OCI-LY7 (cell line): ENCODE measurements around the gene HLF. TPM values are rescaled to one million over a fixed set of nuclear protein-coding genes. Genes with fewer than 3 reads are reported as not detected.

Source experiments
- Bru-seq: library from RNA; stranded (reverse); fragments of 400-500 nt; gene quantifications from one replicate; lab custom pipeline; 2021; lab: Mats Ljungman, UMichigan
- BruChase-seq, 2 experiments: library from RNA; stranded (reverse); fragments of 400-500 nt; gene quantifications; one replicate each; lab custom pipeline; 2021; lab: Mats Ljungman, UMichigan
- BruUV-seq: library from RNA; stranded (reverse); fragments of 400-500 nt; replicated peaks from 2 replicates; lab custom pipeline; 2021; lab: Mats Ljungman, UMichigan
- CTCF ChIA-PET: fragments of 300-600 bp; sonication (Branson Sonifier 250); formaldehyde crosslinking; loops from one replicate; lab custom pipeline; 2022; ENCODE audit warnings: antibody characterized with exemption; ENCODE audit not compliant: unreplicated experiment; lab: Charles Lee
- POLR2A ChIA-PET: fragments of 300-600 bp; sonication (Branson Sonifier 250); formaldehyde crosslinking; loops from one replicate; lab custom pipeline; 2022; ENCODE audit warnings: antibody characterized with exemption; lab: Charles Lee
- DNase-seq: peaks from one replicate; pipeline ENCODE4 v3.0.0-alpha.2; 2015; ENCODE audit warnings: low spot score
- H2AFZ ChIP-seq: fragments of 200-600 bp; sonication (generic), shearing (Covaris generic); 2 replicates; pipeline ENCODE4 v1.6.1; 2014; ENCODE audit warnings: mild to moderate bottlenecking, antibody characterized with exemption, low read length, moderate library complexity
- H3K27ac ChIP-seq: fragments of 200-600 bp; sonication (generic); 2 replicates; pipeline ENCODE4 v1.5.1; 2014; ENCODE audit warnings: mixed run types, low read depth, mild to moderate bottlenecking, moderate library complexity, low read length, inconsistent platforms; ENCODE audit not compliant: poor library complexity, severe bottlenecking
- H3K36me3 ChIP-seq: fragments of 200-600 bp; sonication (generic); 2 replicates; pipeline ENCODE4 v1.6.1; 2014; ENCODE audit warnings: mild to moderate bottlenecking, antibody characterized with exemption, low read length, moderate library complexity, mixed read lengths; ENCODE audit not compliant: insufficient read depth
- H3K4me1 ChIP-seq: fragments of 200-600 bp; sonication (generic); 2 replicates; pipeline ENCODE4 v1.5.1; 2014; ENCODE audit warnings: mild to moderate bottlenecking, low read length; ENCODE audit not compliant: insufficient read depth, poor library complexity, severe bottlenecking
- H3K4me2 ChIP-seq: fragments of 200-600 bp; sonication (generic); 2 replicates; pipeline ENCODE4 v1.6.1; 2014; ENCODE audit warnings: mild to moderate bottlenecking, low read length
- H3K4me3 ChIP-seq: fragments of 200-600 bp; sonication (generic); 2 replicates; pipeline ENCODE4 v1.5.1; 2014; ENCODE audit warnings: mild to moderate bottlenecking, low read depth, low read length; ENCODE audit not compliant: poor library complexity, severe bottlenecking
- H3K79me2 ChIP-seq: fragments of 200-600 bp; sonication (generic); 2 replicates; pipeline ENCODE4 v1.6.1; 2016; ENCODE audit warnings: low read depth, mild to moderate bottlenecking, low read length, moderate library complexity, mixed read lengths; ENCODE audit not compliant: insufficient read depth
- H3K9me2 ChIP-seq: fragments of 200-600 bp; sonication (generic); 2 replicates; pipeline ENCODE4 v1.6.1; 2016; ENCODE audit warnings: mild to moderate bottlenecking, low read length, mixed read lengths; ENCODE audit not compliant: insufficient read depth
- H3K9me3 ChIP-seq: fragments of 200-600 bp; sonication (generic); 2 replicates; pipeline ENCODE4 v1.6.1; 2014; ENCODE audit warnings: mild to moderate bottlenecking, mixed run types, low read length, mixed read lengths
- H4K20me1 ChIP-seq: fragments of 200-600 bp; sonication (generic); 2 replicates; pipeline ENCODE4 v1.6.1; 2014; ENCODE audit warnings: mild to moderate bottlenecking, antibody characterized with exemption, low read length, moderate library complexity, mixed read lengths; ENCODE audit not compliant: insufficient read depth
- CTCF ChIP-seq: fragments of 200-600 bp; sonication (generic); conservative IDR thresholded peaks from 2 replicates; pipeline ENCODE4 v1.5.1; 2014; ENCODE audit warnings: mild to moderate bottlenecking, antibody characterized with exemption, low read length, moderate library complexity, mixed read lengths
- EZH2phosphoT487 ChIP-seq: fragments of 200-600 bp; sonication (generic); IDR thresholded peaks from 2 replicates; pipeline ENCODE4 v1.6.1; 2018; ENCODE audit warnings: low read depth, borderline replicate concordance, mild to moderate bottlenecking, mixed run types, antibody characterized with exemption, low read length, moderate library complexity, mixed read lengths
- intact Hi-C: fragments of 100-400 bp; cut with micrococcal nuclease; formaldehyde crosslinking; loops from one replicate; pipeline ENCODE4 v1.10.0; 2022; ENCODE audit not compliant: unreplicated experiment
- long read RNA-seq: library from polyadenylated mRNA; stranded (forward); transcript quantifications from one replicate; pipeline ENCODE4 v2.0.0, GENCODE V29; 2022
- total RNA-seq, 2 experiments: library from RNA; depleted of rRNA in 1 of 2; stranded (reverse); fragments of >200 nt in 1 of 2; shearing (Covaris generic) in 1 of 2; gene quantifications; 2 replicates each; pipeline ENCODE4 v1.2.3, GENCODE V29; 2014 to 2022

HLF gene, protein sequence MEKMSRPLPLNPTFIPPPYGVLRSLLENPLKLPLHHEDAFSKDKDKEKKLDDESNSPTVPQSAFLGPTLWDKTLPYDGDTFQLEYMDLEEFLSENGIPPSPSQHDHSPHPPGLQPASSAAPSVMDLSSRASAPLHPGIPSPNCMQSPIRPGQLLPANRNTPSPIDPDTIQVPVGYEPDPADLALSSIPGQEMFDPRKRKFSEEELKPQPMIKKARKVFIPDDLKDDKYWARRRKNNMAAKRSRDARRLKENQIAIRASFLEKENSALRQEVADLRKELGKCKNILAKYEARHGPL
- total RNA-seq (2014; rRNA removed; shearing (Covaris generic)) (0.13 TPM in 1 of 2 replicates, not detected in the other), total RNA-seq (2022) (not detected in 2 replicates), Bru-seq, nascent RNA (percentile 12 among the genes with signal in this experiment), BruChase-seq, experiment 1, labeled RNA remaining after a 6-hour chase (percentile 9 among the genes with signal in this experiment), BruChase-seq, experiment 2, labeled RNA remaining after a 2-hour chase (percentile 15 among the genes with signal in this experiment)
- long read RNA-seq, result 0 reads

GRCh38 chr17:55264645-55265298 is at the start of gene HLF:
Gene HLF (plus strand): TSS chr17:55264960. CDS start chr17:55265485, 525 bp downstream.
- Histone ChIP-seq H3K9me2 (no peaks in the 10 kb centered on the region), H2AFZ (no peak within 1 kb of the TSS), H3K9me3 (no peaks in the 10 kb centered on the region), H4K20me1 (no peaks in the 10 kb centered on the region), H3K4me3 (no peak within 1 kb of the TSS), H3K27ac (no peak within 1 kb of the TSS), H3K36me3 (no peaks in the 10 kb centered on the region), H3K79me2 (no peaks in the 10 kb centered on the region), H3K4me2 (peak within 1 kb of the TSS; percentile 15; the same call in 1 of the 2 replicates), H3K4me1 (no peaks in the 10 kb centered on the region)
- POLR2A ChIA-PET, result interaction anchor here (0.7 kb wide), 1 partner anchor 184 kb away, joined by 3 read pairs; no protein-coding TSS in a partner anchor
- DNase-seq, result peak; percentile 73
- TF ChIP-seq EZH2phosphoT487 (no peak), CTCF (no peak)
- intact Hi-C loops, result no loop called here
- no TSS peak for BruUV-seq
- CTCF ChIA-PET, result interaction anchor here (0.6 kb wide), 1 partner anchor 90 kb away, joined by 3 read pairs; no protein-coding TSS in a partner anchor

- Histone ChIP-seq H3K4me2 (no peak overlapping the region), H3K36me3 (no peaks in the 10 kb centered on the region), H3K4me3 (no peak overlapping the region), H3K79me2 (no peaks in the 10 kb centered on the region), H3K4me1 (no peaks in the 10 kb centered on the region), H3K9me2 (no peaks in the 10 kb centered on the region), H3K9me3 (no peaks in the 10 kb centered on the region), H4K20me1 (no peaks in the 10 kb centered on the region), H3K27ac (no peak overlapping the region), H2AFZ (no peak overlapping the region)
- POLR2A ChIA-PET, result interaction anchor here (0.6 kb wide), 1 partner anchor 164 kb away, joined by 3 read pairs; no protein-coding TSS in a partner anchor
- BruUV-seq, result no TSS peak
- intact Hi-C loops, result no loop called here
- CTCF ChIA-PET, result no interaction called here
- TF ChIP-seq EZH2phosphoT487, result no peak
- TF ChIP-seq CTCF, result no peak
- DNase-seq, result no peak
These were observed 49.0 kb upstream of the HLF start for GRCh38 chr17:55215711-55216110.
